HCT116 (cell line): ENCODE measurements around the gene ZDHHC18.

Source experiments
- ATF3 ChIP-seq: IDR thresholded peaks from 2 replicates; pipeline ENCODE4 v1.6.1; 2012
- CBX3 ChIP-seq: IDR thresholded peaks from 2 replicates; pipeline ENCODE4 v1.6.1; 2012; ENCODE audit warnings: low read depth
- CTCF ChIP-seq, 3 experiments: fragments of 200-600 bp in 1 of 3; sonication (generic) in 1 of 3; IDR thresholded peaks in 2 of 3; conservative IDR thresholded peaks in 1 of 3; 2 replicates each; pipeline ENCODE4 v1.5.1; 2012 to 2017; ENCODE audit warnings: low read depth in 2 of 3, low read length in 2 of 3, antibody characterized with exemption in 1 of 3, borderline replicate concordance in 1 of 3, control low read depth in 1 of 3, mild to moderate bottlenecking in 1 of 3, mixed read lengths in 1 of 3, mixed run types in 1 of 3, moderate library complexity in 1 of 3; ENCODE audit not compliant: insufficient read depth in 1 of 3
- EZH2 ChIP-seq: fragments of 200-600 bp; sonication (generic); IDR thresholded peaks from 2 replicates; pipeline ENCODE4 v1.6.1; 2017; ENCODE audit warnings: antibody characterized with exemption, mixed run types
- EZH2phosphoT487 ChIP-seq: fragments of 200-600 bp; IDR thresholded peaks from 2 replicates; pipeline ENCODE4 v1.6.1; 2018; ENCODE audit warnings: antibody characterized with exemption, borderline replicate concordance
- FOSL1 ChIP-seq: IDR thresholded peaks from 2 replicates; pipeline ENCODE4 v1.6.1; 2012; ENCODE audit warnings: low read depth
- MAX ChIP-seq: IDR thresholded peaks from 2 replicates; pipeline ENCODE4 v1.6.1; 2012
- POLR2A ChIP-seq: IDR thresholded peaks from 2 replicates; pipeline ENCODE4 v1.7.0; 2011; ENCODE audit warnings: borderline replicate concordance; ENCODE audit not compliant: insufficient read depth, insufficient read length; ENCODE audit errors: extremely low read depth
- POLR2AphosphoS5 ChIP-seq: IDR thresholded peaks from 2 replicates; pipeline ENCODE4 v1.6.1; 2011; ENCODE audit warnings: mild to moderate bottlenecking, low read depth, low read length, moderate library complexity
- RAD21 ChIP-seq: IDR thresholded peaks from 2 replicates; pipeline ENCODE4 v1.6.1; 2012; ENCODE audit warnings: low read depth, mild to moderate bottlenecking
- REST ChIP-seq: IDR thresholded peaks from 2 replicates; pipeline ENCODE4 v1.6.1; 2012; ENCODE audit warnings: low read depth
- SIN3A ChIP-seq: IDR thresholded peaks from 2 replicates; pipeline ENCODE4 v1.6.1; 2012; ENCODE audit warnings: low read depth
- SP1 ChIP-seq: IDR thresholded peaks from 2 replicates; pipeline ENCODE4 v1.6.1; 2012; ENCODE audit warnings: low read depth
- ZFX ChIP-seq: fragments of 450-650 bp; IDR thresholded peaks from 2 replicates; pipeline ENCODE4 v1.6.1; 2017

GRCh38 chr1:26779098-26779668, 47.3 kb upstream of the ZDHHC18 start:
- TF ChIP-seq EZH2 (no peak), CTCF (IDR thresholded peaks at IDR 0.05 in 2 of 3, conservative IDR thresholded peaks at IDR 0.05 in 1 of 3; ENCODE audit: borderline replicate concordance in 1 of 3, insufficient read depth in 1 of 3, low read depth in 2 of 3, low read length in 2 of 3) (no peak), SP1 (no peak), ATF3 (no peak), RAD21 (no peak), REST (no peak), ZFX (no peak), FOSL1 (no peak), EZH2phosphoT487 (no peak), MAX (no peak), POLR2A (no peak), SIN3A (no peak), CBX3 (no peak), POLR2AphosphoS5 (no peak)
